HG02588 (cell line): ENCODE data around the gene SFTPA2.
"Not testable (repeated sequence)": the region's sequence is repeated elsewhere in the genome, so short reads cannot be mapped to it uniquely, and the experiment has no call there.

Source experiments
- ATAC-seq: cut with Tn5 transposase; IDR thresholded peaks from one replicate; pipeline ENCODE4 v1.9.1; 2021; ENCODE audit warnings: mild to moderate bottlenecking, moderate library complexity; ENCODE audit not compliant: unreplicated experiment

The SFTPA2 gene

DNA sequence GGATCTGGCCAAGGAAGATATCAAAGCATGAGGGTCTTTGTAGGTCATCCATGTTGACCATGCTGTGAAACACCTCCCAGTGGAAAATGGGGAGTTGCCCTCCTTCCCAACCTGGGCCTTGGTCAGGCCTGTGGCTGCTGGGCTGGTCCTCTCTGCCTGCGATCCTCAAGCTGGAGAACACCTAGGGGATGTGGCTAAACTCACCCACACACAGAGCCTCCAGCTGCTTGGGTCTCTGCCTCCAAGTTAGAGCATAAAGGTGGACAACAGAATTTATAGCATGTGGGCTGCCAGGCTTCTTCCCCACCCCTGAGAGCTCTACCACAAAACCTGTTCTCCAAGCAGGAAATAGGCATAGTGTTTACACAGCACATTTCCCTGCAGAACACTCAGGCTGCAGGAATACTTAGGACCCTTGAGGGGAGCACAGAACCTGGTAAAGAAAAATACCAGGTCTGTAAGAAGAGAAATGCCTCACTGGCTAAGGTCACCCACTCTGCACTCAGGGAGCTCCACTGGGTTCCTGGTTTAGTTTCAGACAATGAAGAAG is at the start of gene SFTPA2:
Gene SFTPA2, minus strand, starts transcription at position 248 of the 550 bp plus-strand sequence. CDS start 924 bp downstream, outside the sequence.
- ATAC-seq, result no peak

DNA sequence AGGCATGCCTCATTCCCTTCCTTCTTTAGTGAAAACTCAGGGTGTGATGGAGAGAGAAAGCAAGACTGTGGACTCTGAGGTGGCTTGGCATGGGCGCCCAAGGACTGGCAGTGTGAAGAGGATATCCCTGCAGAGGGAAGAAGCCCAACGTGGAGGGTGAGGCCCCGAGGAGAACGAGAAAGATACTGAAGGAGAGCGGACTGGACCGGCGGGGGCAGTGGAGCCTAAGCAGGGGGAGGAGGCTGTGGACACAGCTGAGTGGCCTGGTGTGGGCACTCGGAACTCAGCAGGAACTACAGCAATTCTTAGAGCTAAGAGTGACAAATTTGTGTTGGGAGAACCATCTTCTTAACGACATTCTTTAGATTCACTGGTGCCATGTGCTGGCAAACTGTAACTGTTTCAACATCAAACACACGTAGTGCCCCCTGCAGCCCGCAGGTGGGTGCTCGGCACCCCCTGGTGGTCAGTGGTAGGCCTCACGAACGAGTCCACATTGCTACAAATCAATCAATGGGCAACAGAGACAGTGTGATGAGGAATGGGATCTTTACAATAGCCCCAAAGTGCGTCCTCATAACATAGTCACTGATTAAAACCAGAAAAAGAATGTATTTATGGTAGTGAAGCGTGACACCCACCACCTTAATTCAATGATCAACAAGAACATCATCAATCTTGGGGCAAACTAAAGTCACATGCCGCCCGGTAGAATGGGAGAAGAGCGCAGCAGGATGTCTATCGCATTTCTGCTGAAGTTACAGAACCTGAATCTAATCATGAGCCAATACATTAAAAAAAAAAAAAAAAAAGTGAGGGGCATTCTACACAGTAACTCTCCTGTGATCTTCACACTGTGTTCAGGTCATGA is 48.5 kb upstream of the SFTPA2 start:
- ATAC-seq, result no peak

DNA sequence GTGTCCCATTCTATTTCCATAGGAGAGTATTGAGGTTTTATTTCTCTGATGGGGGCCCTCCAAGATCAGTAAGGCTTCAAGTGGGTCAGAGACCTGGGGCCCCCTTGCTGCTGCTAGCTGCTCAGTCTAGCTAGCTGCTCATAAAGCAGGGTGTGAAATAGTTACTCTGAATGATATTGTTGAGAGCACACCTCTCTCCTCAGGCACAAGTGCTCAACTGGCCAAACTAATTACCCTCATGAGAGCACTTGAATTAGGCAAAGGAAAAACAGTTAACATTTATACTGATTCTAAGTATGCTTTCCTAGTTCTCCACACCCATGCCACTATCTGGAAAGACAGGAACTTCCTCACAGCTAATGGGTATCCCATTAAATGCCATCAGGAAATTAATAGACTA is 45.1 kb upstream of the SFTPA2 start:
- ATAC-seq, result no peak

DNA sequence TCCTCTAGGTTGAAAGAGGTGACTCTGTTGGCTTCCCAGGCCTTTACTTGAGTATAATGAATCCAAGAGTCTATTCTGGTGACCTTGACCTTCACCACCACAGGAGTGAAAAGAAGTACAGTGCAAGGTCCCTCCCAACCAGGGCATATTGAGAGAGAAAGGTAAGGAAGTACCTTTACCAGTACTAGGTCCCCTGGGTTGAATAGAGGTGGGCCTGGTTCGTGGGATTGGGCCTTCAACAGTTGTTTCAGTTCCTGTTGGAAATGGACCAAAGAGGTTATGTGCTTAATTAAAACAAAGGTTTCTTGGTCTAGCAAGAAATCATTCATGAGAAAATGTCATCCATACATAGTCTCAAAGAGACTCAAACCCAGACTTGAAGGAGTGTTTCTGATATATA is 44.1 kb upstream of the SFTPA2 start:
- no peak for ATAC-seq

DNA sequence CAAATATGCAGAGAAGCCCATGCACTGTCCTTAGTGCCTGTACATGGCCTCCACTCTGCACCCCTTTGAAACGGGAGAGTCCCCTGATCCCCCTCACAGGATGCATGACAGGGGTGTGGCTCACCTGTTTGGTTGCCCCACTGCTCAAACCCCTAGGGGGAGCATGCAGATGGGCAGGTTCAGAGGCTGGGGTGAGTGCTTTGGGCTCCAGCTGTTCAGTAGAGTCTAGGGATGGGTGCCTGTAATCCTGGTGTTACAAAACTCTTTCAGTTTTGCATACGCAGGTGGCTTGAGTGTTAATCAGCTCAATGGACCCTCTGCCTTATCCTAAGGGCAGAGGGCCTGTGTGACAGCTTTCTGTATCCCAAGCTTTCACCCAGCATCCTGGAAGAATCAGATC is 42.7 kb upstream of the SFTPA2 start:
- ATAC-seq, result no peak

DNA sequence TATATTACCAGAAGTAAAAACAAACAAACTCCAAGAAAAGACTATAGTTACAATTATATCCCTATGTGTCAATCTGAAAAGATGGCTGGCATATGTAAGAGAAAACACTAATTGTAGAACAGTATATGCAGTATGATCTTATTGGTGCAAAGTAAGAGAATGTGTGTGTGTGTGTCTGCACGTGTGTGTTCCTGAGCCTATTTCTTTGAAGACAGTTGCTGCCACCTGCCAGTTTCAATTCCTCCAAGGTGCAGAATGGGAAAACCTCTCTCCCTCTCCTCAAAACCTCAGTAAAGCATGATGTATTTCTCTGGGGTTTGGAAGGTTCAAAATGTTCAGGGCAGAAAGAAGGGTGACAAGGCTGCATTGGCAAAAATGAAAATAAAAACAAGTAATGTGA is 41.7 kb upstream of the SFTPA2 start:
- ATAC-seq, result no peak

DNA sequence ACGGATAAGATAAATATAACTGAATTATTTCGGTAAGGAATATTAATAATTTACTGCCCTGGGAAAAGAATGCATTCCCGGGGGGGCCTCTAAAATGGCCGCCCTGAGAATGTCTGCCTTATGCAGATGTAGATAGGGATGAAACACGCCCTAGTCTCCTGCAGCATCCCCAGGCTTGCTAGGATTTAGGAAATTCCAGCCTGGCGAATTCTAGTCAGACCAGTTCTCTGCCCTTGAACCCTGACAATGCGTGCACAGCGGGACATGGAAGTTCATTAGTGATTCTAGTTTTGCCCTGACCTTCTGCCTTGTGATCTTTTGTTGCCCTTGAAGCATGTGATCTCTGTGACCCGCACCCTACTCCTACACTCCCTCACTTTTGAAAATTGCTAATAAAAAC is 39.4 kb upstream of the SFTPA2 start:
- not testable (repeated sequence) for ATAC-seq

DNA sequence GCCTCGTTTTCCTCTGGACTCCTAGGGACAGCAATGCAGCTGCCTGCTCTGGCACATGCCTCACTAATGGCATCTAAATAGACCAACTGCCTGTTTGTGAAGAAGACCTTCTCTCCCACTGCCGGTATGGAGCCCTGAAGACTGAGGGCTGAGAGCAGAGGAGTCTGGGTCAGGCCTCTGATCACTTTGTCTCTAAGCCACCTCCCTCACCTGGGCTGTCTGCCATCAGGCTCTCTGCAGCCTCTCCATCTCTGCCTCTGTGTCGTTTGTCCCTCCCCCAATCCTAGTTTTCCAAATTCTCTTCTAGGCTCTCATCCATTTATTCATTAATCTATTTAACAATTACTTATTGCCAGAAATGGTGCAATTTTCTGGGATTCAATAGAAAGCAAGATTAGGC is 35.3 kb upstream of the SFTPA2 start:
- ATAC-seq, result no peak

DNA sequence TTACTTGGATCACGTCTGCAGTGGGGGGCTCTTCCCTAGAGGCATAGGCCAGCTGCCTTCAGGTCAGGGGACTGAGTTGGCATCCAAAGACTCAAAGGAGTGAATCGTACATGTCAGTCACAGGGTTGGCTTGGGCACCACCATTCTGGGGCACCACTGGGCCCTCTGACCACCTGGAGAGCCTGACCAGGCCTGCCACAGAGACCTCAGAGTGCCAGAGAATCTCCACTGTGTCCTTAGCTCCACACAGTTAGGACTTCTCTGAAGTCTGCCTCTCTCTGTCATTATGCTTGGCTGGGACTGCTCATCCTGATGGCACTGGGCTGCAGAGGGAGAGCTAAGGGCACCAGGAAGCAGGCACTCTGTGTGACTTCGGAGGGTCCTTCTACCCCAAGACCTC is 34.4 kb upstream of the SFTPA2 start:
- ATAC-seq, result not testable (repeated sequence)

DNA sequence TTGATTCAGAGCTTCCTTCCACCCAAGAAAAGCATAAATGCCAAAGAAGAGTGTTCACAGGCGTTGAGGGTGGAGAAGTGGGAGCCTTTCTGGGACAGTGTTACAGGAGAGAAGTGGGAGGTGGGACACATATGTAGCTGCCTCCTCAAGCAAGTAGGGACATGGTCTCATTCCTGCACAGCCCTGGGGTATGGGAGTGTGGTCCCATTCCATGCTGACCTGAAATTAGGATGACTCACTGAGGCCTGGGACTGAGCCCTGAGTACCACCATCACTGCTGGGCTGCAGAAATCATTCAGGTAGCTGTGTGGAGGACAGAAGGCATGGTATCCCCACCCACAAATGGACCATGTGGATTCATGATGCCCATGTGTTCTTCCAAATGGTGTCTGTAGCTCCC is 33.2 kb upstream of the SFTPA2 start:
- no peak for ATAC-seq

DNA sequence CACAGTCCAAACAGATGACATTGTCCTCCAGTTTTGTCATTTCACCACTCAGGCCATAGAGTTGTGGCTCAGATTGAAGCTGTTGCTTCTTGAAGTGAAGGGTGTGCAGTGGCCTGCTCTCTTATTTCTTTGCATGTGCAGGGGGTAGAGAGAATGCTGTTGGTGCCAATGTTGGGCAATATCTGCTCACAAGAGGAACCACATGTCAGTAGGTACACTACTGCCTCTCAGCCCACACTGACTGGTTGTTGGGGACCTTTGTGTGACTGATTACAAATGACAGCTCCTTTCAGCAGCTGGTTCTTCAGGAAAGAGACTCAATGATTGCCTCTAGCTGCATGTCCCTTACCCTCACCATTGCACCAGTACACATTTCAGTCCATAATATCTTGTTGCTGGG is 28.6 kb upstream of the SFTPA2 start:
- no peak for ATAC-seq

DNA sequence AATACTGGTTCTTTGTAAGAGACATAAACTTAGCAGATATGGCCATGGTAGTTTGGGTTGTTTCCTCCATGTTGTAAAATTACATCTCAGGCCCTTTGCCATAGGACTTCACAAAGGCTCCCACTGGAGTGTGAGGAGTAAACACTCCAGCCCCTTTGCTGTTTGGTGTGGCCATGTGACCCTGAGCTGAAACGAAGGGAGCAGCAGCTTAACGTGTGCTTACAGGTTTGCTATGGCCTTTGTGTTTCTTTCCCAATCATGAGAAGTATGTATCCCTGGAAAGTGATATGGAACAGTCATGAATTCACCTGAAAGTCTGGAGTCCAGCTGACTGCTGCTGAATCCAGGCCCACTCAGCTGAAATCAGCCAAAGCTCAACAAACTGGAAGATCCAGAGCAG is 26.7 kb upstream of the SFTPA2 start:
- ATAC-seq, result no peak

DNA sequence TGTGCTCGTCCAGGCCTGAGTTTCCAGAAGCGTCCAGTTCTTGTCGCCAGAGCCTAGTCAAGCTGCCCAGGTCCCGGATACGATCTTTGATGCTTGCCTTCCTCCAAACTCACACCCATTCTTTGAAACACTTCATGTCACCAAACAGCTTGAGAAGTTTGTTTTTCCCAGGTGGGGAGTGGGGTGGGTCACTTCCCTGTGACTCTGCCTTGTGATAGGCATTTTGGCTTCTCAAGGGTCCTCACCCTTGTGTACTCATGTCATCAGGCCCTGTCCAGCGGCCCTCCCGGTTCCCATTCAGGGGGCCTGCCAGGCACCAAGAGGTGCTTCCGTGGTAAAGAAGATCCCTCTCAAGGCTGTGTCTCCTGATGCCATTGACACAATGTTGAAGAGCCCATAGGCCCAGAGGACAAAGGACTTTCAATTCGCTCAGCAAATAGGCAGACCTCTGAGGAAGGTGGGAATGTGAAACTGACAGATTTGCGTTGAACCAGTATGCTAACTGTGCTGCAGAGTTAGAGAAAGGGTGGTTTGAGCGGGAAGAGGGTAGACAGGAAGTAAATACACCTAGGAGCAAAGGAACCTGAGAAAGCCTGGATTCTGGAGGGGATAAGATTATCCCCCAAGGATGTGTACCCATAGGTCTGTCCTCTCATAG is 25.8 kb upstream of the SFTPA2 start:
- ATAC-seq, result no peak

DNA sequence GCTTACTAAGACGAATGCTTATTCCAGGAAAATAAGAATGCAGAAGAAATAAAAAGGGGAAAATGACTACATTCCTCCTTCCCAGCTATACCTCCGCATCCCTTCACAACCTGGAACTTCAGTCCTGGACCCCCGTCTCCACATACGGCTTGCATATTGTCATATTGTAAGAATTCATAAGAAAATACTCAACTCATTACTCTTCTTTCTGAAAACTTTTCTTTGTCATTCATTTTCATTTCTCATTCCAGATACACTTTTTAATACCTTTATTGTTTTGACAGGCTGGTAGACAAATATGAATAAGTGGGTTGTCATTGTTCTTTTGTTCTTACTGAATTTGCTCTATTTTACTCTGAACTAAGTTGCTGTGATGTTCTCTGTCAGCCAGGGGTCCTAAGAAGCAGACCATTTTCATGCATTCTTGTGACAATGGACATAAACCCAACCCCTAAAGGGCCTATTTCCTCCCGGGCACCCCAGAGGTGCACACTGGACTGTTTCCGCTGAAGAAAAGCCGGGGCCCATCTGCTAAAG is 23.3 kb upstream of the SFTPA2 start:
- no peak for ATAC-seq

DNA sequence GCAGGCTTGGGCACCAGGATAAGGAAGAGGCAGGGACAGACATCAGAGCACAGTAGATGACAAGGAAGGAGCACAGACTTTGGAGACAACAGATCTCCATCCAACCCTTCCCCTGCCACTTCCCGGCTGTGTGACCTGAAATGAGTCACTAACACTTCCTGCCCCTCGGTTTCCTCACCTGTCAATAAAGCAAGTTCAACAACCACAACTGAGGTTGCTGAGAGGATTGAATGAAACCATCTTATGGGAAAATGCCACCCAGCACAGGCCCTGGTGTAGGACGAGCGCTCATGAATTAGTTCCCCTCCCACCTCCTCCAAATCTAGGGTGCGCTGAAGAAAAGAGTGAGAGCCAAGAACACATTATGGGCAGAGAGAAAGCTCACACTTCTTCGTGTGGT is 22.7 kb upstream of the SFTPA2 start:
- ATAC-seq, result not testable (repeated sequence)

DNA sequence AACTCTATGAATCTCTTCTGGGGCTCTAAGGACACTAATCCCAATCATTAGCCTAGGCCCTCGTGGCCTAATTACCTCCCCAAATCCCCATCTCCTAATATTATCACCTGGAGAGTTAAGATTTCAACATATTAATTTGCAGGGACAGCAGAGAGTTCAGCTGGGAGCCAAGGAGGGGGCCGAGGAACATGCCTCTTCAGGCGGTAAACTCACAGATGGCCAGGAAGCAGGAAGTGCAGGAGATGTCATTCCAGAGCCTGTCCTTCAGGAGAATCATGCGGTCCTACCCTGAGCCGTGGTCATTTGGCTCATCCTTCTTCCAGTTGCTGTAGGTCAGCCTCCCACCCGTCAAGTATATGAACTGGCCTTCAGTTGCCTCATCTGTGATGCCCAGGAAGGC is 21.9 kb upstream of the SFTPA2 start:
- no peak for ATAC-seq

DNA sequence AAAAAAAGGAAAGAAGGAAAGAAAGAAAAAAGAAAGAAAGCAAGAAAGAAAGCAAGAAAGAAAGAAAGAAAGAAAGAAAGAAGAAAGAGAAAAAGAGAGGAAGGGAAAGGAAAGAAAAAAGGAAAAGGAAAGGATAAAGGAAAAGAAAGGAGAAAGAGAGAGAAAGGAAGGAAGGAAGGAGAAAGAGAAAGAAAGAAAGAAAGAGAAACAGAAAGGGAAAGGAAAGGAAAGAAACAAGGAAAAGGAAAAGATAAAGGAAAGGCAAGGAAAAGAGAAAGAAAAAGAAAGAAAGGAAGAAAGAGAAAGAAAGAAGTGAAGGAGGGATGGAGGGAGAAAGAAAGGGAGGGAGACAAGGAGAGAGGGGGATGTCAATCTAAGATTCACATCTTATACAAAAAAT is 20.8 kb upstream of the SFTPA2 start:
- ATAC-seq, result no peak

DNA sequence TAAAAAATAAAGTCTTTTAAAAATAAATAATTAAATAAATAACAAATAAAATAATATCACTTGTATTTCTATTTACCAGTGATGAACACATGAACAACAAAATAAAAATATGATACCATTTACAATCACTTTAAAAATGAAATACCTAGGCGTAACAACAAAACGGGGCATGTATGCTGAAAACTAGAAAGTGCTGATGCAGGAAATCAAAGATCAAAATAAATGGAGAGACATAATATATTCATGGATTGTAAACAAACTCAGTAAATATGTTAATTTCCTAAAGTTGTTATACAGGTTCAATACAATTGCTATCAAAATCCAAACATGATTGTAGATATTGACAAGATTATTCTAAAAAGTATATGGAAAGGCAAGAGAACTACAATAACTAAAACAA is 19.2 kb upstream of the SFTPA2 start:
- ATAC-seq, result no peak

DNA sequence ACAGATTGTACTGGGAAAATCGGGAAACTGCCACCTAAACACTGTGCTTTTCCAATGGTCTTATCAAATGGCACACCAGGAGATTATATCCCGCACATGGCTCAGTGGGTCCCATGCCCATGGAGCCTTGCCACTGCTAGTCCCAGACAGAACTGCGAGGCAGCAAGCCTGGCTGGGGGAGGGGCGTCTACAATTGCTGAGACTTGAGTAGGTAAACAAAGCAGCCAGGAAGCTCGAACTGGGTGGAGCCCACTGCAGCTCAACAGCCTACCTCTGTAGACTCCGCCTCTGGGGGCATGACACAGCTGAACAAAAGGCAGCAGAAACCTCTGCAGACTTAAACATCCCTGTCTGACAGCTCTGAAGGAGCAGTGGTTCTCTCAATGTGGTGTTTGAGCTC is 10.4 kb upstream of the SFTPA2 start:
- not testable (repeated sequence) for ATAC-seq

DNA sequence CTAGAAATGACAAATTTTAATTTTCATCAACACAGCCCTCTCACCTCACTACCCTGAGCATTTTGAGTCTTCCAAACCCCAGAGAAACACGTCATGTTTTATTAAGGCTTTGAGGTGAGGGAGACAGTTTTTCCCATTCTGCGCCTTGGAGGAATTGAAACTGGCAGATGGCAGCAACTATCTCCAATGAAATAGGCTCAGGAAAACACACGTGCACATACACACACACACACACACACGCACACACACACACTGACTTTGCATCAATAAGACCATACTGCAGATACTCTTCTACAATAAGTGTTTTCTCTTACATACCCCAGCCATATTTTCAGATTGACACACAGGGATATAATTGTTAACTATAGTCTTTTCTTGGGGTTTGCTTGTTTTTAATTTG is 3.2 kb upstream of the SFTPA2 start:
- ATAC-seq, result no peak

DNA sequence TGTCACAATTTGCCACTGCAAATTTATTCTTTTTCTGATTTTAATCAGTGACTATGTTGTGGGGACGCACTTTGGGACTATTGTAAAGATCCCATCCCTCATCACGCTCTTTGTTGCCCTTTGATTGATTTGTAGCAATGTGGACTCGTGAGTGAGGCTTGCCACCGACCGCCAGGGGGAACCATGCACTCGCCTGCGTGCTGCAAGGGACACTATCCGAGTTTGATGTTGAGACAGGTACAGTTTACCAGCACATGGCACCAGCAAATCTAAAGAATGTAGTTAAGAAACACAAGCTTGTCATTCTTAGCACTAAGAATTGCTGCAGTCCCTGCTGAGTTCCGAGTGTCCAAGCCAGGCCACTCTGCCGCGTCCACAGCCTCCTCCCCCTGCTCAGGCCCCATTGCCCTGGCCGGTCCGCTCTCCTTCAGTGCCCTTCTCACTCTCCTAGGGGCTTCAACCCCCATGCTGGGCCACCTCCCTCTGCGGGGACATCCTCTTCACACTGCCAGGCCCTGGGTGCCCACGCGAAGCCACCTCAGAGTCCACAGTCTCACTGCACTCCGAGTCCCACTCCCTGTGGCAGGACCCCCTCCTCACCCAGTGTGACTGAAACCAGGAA is 2.0 kb upstream of the SFTPA2 start:
- peak; percentile 64 for ATAC-seq
